Ectodermal cell (in vitro differentiated cells): ENCODE data around the gene CPEB2.

Experiments
- H3K27ac ChIP-seq: 2 replicates; pipeline ENCODE4 v1.7.0; 2013; ENCODE audit warnings: mild to moderate bottlenecking, low read depth, low read length; ENCODE audit not compliant: insufficient read depth, poor library complexity, severe bottlenecking
- H3K27me3 ChIP-seq: 2 replicates; pipeline ENCODE4 v1.7.0; 2013; ENCODE audit warnings: mild to moderate bottlenecking, low read length; ENCODE audit not compliant: insufficient read depth, control insufficient read depth, poor library complexity, severe bottlenecking
- H3K36me3 ChIP-seq: one replicate; pipeline ENCODE4 v1.7.0; 2013; ENCODE audit warnings: low read length; ENCODE audit not compliant: control insufficient read depth, insufficient read depth
- H3K4me1 ChIP-seq: one replicate; pipeline ENCODE4 v1.7.0; 2013; ENCODE audit warnings: low read length; ENCODE audit not compliant: control insufficient read depth, insufficient read depth
- H3K4me3 ChIP-seq: 2 replicates; pipeline ENCODE4 v1.7.0; 2013; ENCODE audit warnings: low read depth, low read length, control low read depth; ENCODE audit not compliant: insufficient read depth
- H3K9me3 ChIP-seq: 2 replicates; pipeline ENCODE4 v1.7.0; 2013; ENCODE audit warnings: mild to moderate bottlenecking, low read length, moderate library complexity; ENCODE audit not compliant: control insufficient read depth
- WGBS, 2 experiments: methylation state at CpG; one replicate each; pipeline ENCODE4 v1.1.7; 2013; ENCODE audit warnings: missing lambda C conversion rate in 2 of 2; 5-methylcytosine and 5-hydroxymethylcytosine counted together

The CPEB2 gene

GRCh38 chr4:15007201-15007600 is 4.9 kb downstream of the CPEB2 start:
- Histone ChIP-seq H3K4me1 (peaks cover 4% of the 10 kb centered on the region), H3K9me3 (no peaks in the 10 kb centered on the region), H3K36me3 (no peaks in the 10 kb centered on the region), H3K27ac (no peak overlapping the region), H3K4me3 (no peak overlapping the region), H3K27me3 (peaks cover 29% of the 10 kb centered on the region)
- 83 to 89% methylated on average over 3 to 6 of the region's 6 CpGs for WGBS, 2 experiments

GRCh38 chr4:15010038-15010585 is 7.8 kb downstream of the CPEB2 start:
- no peaks in the 10 kb centered on the region for H3K36me3 ChIP-seq
- peaks cover 17% of the 10 kb centered on the region for H3K27me3 ChIP-seq
- no peak overlapping the region for H3K27ac ChIP-seq
- H3K4me3 ChIP-seq = no peak overlapping the region
- peaks cover 2% of the 10 kb centered on the region for H3K4me1 ChIP-seq
- H3K9me3 ChIP-seq = no peaks in the 10 kb centered on the region

GRCh38 chr4:15011166-15011565 is 8.9 kb downstream of the CPEB2 start:
- H3K27me3 ChIP-seq = peaks cover 6% of the 10 kb centered on the region
- H3K4me3 ChIP-seq = no peak overlapping the region
- no peaks in the 10 kb centered on the region for H3K36me3 ChIP-seq
- H3K4me1 ChIP-seq = no peaks in the 10 kb centered on the region
- H3K27ac ChIP-seq = no peak overlapping the region
- WGBS, 2 experiments = 91 to 96% methylated on average over 7 to 9 of the region's 9 CpGs
- H3K9me3 ChIP-seq = no peaks in the 10 kb centered on the region

- Histone ChIP-seq H3K9me3 (no peaks in the 10 kb centered on the region), H3K27me3 (no peaks in the 10 kb centered on the region), H3K36me3 (no peaks in the 10 kb centered on the region), H3K27ac (no peak overlapping the region), H3K4me1 (no peaks in the 10 kb centered on the region), H3K4me3 (no peak overlapping the region)
- WGBS, 2 experiments = 99 to 100% methylated on average over 2 to 3 of the region's 3 CpGs
These were observed 9.9 kb downstream of the CPEB2 start for GRCh38 chr4:15012017-15012788.

- no peak overlapping the region for H3K27ac ChIP-seq
- H3K9me3 ChIP-seq = no peaks in the 10 kb centered on the region
- no peaks in the 10 kb centered on the region for H3K36me3 ChIP-seq
- no peaks in the 10 kb centered on the region for H3K27me3 ChIP-seq
- H3K4me3 ChIP-seq = no peak overlapping the region
- no peaks in the 10 kb centered on the region for H3K4me1 ChIP-seq
These were observed 11.3 kb downstream of the CPEB2 start for GRCh38 chr4:15013585-15013984.

GRCh38 chr4:15015170-15015569 is 12.9 kb downstream of the CPEB2 start:
- H3K4me1 ChIP-seq = no peaks in the 10 kb centered on the region
- no peak overlapping the region for H3K4me3 ChIP-seq
- no peak overlapping the region for H3K27ac ChIP-seq
- H3K27me3 ChIP-seq = no peaks in the 10 kb centered on the region
- no peaks in the 10 kb centered on the region for H3K9me3 ChIP-seq
- WGBS, 2 experiments = 58 to 100% methylated on average over 1 of the region's 1 CpG
- no peaks in the 10 kb centered on the region for H3K36me3 ChIP-seq

- no peaks in the 10 kb centered on the region for H3K9me3 ChIP-seq
- no peak overlapping the region for H3K4me3 ChIP-seq
- no peaks in the 10 kb centered on the region for H3K36me3 ChIP-seq
- H3K4me1 ChIP-seq = no peaks in the 10 kb centered on the region
- no peak overlapping the region for H3K27ac ChIP-seq
- no peaks in the 10 kb centered on the region for H3K27me3 ChIP-seq
These were observed 16.1 kb downstream of the CPEB2 start for GRCh38 chr4:15018361-15018760.

- Histone ChIP-seq H3K27me3 (no peaks in the 10 kb centered on the region), H3K36me3 (no peaks in the 10 kb centered on the region), H3K27ac (no peak overlapping the region), H3K9me3 (no peaks in the 10 kb centered on the region), H3K4me1 (no peaks in the 10 kb centered on the region), H3K4me3 (no peak overlapping the region)
- WGBS, 2 experiments = 87 to 93% methylated on average over 7 of the region's 7 CpGs
These were observed 18.4 kb downstream of the CPEB2 start for GRCh38 chr4:15020502-15021286.

- Histone ChIP-seq H3K27me3 (no peaks in the 10 kb centered on the region), H3K4me3 (no peak overlapping the region), H3K27ac (no peak overlapping the region), H3K4me1 (no peaks in the 10 kb centered on the region), H3K9me3 (no peaks in the 10 kb centered on the region), H3K36me3 (no peaks in the 10 kb centered on the region)
- 44 to 46% methylated on average over 2 of the region's 2 CpGs for WGBS, 2 experiments
These were observed 19.0 kb downstream of the CPEB2 start for GRCh38 chr4:15021311-15021710.

- Histone ChIP-seq H3K36me3 (no peaks in the 10 kb centered on the region), H3K27ac (no peak overlapping the region)
- 95 to 97% methylated on average over 2 of the region's 2 CpGs for WGBS, 2 experiments
These were observed 19.7 kb downstream of the CPEB2 start for GRCh38 chr4:15021946-15022345.

More at GRCh38 chr4:15021946-15022345, 19.7 kb downstream of the CPEB2 start:
- Histone ChIP-seq H3K4me3 (no peak overlapping the region), H3K27me3 (no peaks in the 10 kb centered on the region), H3K9me3 (no peaks in the 10 kb centered on the region), H3K4me1 (no peaks in the 10 kb centered on the region)
